ENCODE measurements around the gene ABCC6.
"Not testable (repeated sequence)": the region's sequence is repeated elsewhere in the genome, so short reads cannot be mapped to it uniquely, and the experiment has no call there.

DNA sequence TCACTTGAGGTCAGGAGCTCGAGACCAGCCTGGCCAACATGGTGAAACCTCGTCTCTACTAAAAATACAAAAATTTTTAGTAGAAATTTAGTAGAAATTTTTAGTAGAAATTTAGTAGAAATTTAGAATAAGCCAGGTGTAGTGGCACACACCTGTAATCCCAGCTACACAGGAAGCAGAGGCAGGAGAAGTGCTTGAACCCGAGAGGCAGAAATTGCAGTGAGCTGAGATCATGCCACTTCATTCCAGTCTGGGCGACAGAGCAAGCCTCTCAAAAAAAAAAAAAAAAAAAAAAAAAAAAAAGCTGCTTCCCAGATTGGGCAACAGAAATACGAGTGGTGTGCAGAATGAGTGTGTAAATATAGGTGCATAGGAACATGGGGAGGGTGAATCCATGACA lies 4.5 kb downstream of the ABCC6 start:
- TF ChIP-seq, protein P1, sequence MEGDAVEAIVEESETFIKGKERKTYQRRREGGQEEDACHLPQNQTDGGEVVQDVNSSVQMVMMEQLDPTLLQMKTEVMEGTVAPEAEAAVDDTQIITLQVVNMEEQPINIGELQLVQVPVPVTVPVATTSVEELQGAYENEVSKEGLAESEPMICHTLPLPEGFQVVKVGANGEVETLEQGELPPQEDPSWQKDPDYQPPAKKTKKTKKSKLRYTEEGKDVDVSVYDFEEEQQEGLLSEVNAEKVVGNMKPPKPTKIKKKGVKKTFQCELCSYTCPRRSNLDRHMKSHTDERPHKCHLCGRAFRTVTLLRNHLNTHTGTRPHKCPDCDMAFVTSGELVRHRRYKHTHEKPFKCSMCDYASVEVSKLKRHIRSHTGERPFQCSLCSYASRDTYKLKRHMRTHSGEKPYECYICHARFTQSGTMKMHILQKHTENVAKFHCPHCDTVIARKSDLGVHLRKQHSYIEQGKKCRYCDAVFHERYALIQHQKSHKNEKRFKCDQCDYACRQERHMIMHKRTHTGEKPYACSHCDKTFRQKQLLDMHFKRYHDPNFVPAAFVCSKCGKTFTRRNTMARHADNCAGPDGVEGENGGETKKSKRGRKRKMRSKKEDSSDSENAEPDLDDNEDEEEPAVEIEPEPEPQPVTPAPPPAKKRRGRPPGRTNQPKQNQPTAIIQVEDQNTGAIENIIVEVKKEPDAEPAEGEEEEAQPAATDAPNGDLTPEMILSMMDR (IDR thresholded peaks at IDR 0.05), result not testable (repeated sequence)
- TF ChIP-seq, protein P2, sequence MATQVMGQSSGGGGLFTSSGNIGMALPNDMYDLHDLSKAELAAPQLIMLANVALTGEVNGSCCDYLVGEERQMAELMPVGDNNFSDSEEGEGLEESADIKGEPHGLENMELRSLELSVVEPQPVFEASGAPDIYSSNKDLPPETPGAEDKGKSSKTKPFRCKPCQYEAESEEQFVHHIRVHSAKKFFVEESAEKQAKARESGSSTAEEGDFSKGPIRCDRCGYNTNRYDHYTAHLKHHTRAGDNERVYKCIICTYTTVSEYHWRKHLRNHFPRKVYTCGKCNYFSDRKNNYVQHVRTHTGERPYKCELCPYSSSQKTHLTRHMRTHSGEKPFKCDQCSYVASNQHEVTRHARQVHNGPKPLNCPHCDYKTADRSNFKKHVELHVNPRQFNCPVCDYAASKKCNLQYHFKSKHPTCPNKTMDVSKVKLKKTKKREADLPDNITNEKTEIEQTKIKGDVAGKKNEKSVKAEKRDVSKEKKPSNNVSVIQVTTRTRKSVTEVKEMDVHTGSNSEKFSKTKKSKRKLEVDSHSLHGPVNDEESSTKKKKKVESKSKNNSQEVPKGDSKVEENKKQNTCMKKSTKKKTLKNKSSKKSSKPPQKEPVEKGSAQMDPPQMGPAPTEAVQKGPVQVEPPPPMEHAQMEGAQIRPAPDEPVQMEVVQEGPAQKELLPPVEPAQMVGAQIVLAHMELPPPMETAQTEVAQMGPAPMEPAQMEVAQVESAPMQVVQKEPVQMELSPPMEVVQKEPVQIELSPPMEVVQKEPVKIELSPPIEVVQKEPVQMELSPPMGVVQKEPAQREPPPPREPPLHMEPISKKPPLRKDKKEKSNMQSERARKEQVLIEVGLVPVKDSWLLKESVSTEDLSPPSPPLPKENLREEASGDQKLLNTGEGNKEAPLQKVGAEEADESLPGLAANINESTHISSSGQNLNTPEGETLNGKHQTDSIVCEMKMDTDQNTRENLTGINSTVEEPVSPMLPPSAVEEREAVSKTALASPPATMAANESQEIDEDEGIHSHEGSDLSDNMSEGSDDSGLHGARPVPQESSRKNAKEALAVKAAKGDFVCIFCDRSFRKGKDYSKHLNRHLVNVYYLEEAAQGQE (IDR thresholded peaks at IDR 0.05; ENCODE audit: insufficient read depth in 1 of 2, low read depth in 2 of 2, low read length in 1 of 2), result not testable (repeated sequence)
- TF ChIP-seq POLR2AphosphoS5 (IDR thresholded peaks at IDR 0.05; ENCODE audit: low read depth, low read length); SIN3A (IDR thresholded peaks at IDR 0.05; ENCODE audit: borderline replicate concordance, insufficient read depth, low read depth, low read length): not testable (repeated sequence)
